PC-3 (cell line): ENCODE data around the gene BBS12. TPM values are rescaled to one million over a fixed set of nuclear protein-coding genes. Genes with fewer than 3 reads are reported as not detected.

Experiments
- ATAC-seq: fragments of 200-7000 bp; cut with Tn5 transposase; 2 replicates; pipeline ENCODE4 v1.9.1; 2020; ENCODE audit warnings: mild to moderate bottlenecking, moderate library complexity
- BruUV-seq: library from RNA; stranded (reverse); fragments of 400-500 nt; replicated peaks from 2 replicates; lab custom pipeline; 2021; lab: Mats Ljungman, UMichigan
- CTCF ChIA-PET: fragments of 300-600 bp; sonication (Branson Sonifier 250); formaldehyde crosslinking; loops from one replicate; lab custom pipeline; 2022; ENCODE audit warnings: antibody characterized with exemption; lab: Charles Lee
- POLR2A ChIA-PET: fragments of 300-600 bp; sonication (Branson Sonifier 250); formaldehyde crosslinking; loops from one replicate; lab custom pipeline; 2022; ENCODE audit warnings: antibody characterized with exemption; ENCODE audit not compliant: unreplicated experiment; lab: Charles Lee
- DNase-seq: peaks from one replicate; pipeline ENCODE4 v3.0.0-alpha.2; 2015
- H2AFZ ChIP-seq: fragments of 300-600 bp; sonication (generic); 2 replicates; pipeline ENCODE4 v1.6.0; 2016; ENCODE audit warnings: antibody characterized with exemption, low read length
- H3F3A ChIP-seq: fragments of 300-600 bp; sonication (generic); one replicate; pipeline ENCODE4 v1.6.0; 2017; ENCODE audit warnings: antibody characterized with exemption, low read length, control low read depth, mild to moderate bottlenecking; ENCODE audit not compliant: unreplicated experiment
- H3K27ac ChIP-seq: fragments of 300-600 bp; sonication (generic); 2 replicates; pipeline ENCODE4 v1.5.1; 2016; ENCODE audit warnings: mild to moderate bottlenecking, low read length
- H3K27me3 ChIP-seq: fragments of 300-600 bp; sonication (generic); 2 replicates; pipeline ENCODE4 v1.6.1; 2016; ENCODE audit warnings: low read length, mixed read lengths
- H3K36me3 ChIP-seq: fragments of 300-600 bp; sonication (generic); 2 replicates; pipeline ENCODE4 v1.6.1; 2016; ENCODE audit warnings: low read depth, mixed run types, low read length, mixed read lengths
- H3K4me1 ChIP-seq: fragments of 300-600 bp; sonication (generic); 2 replicates; pipeline ENCODE4 v1.5.1; 2016; ENCODE audit warnings: low read length; ENCODE audit not compliant: insufficient read depth
- H3K4me2 ChIP-seq: fragments of 300-600 bp; sonication (generic); 2 replicates; pipeline ENCODE4 v1.6.0; 2016; ENCODE audit warnings: low read length
- H3K4me3 ChIP-seq: fragments of 300-600 bp; sonication (generic); 2 replicates; pipeline ENCODE4 v1.5.1; 2016; ENCODE audit warnings: mild to moderate bottlenecking, low read length, mixed read lengths
- H3K79me2 ChIP-seq: fragments of 300-600 bp; sonication (generic); 2 replicates; pipeline ENCODE4 v1.6.1; 2017; ENCODE audit warnings: low read length, mixed read lengths
- H3K9ac ChIP-seq: fragments of 300-600 bp; sonication (generic); 2 replicates; pipeline ENCODE4 v1.6.0; 2016; ENCODE audit warnings: mild to moderate bottlenecking, low read length
- H3K9me2 ChIP-seq: fragments of 300-600 bp; sonication (generic); replicated peaks from 2 replicates; pipeline ENCODE4 v1.6.1; 2016; ENCODE audit warnings: mixed run types, low read length, mixed read lengths
- H3K9me3 ChIP-seq: fragments of 300-600 bp; sonication (generic); 2 replicates; pipeline ENCODE4 v1.6.1; 2016; ENCODE audit warnings: low read length, mixed read lengths
- H4K20me1 ChIP-seq: fragments of 300-600 bp; sonication (generic); 2 replicates; pipeline ENCODE4 v1.6.1; 2016; ENCODE audit warnings: low read length, mixed read lengths
- EZH2 ChIP-seq: fragments of 300-600 bp; sonication (generic); IDR thresholded peaks from one replicate; pipeline ENCODE4 v1.6.1; 2017; ENCODE audit warnings: antibody characterized with exemption, mild to moderate bottlenecking, low read length; ENCODE audit not compliant: unreplicated experiment
- EZH2phosphoT487 ChIP-seq: fragments of 300-600 bp; sonication (generic); IDR thresholded peaks from 2 replicates; pipeline ENCODE4 v1.6.1; 2018; ENCODE audit warnings: mild to moderate bottlenecking, antibody characterized with exemption, low read length, borderline replicate concordance
- intact Hi-C: fragments of 100-400 bp; cut with micrococcal nuclease; formaldehyde crosslinking; loops from 2 replicates; pipeline ENCODE4 v1.9.0; 2023
- total RNA-seq: library from RNA; depleted of rRNA; stranded (reverse); fragments of >200 nt; gene quantifications from 2 replicates; pipeline ENCODE4 v1.2.3, GENCODE V29; 2014
- TF ChIP-seq, protein P1 (sequence below): fragments of 300-600 bp; sonication (generic); conservative IDR thresholded peaks from 2 replicates; pipeline ENCODE4 v1.5.1; 2017; ENCODE audit warnings: antibody characterized with exemption, low read depth, mild to moderate bottlenecking, low read length

BBS12 gene
- total RNA-seq, 1 experiment from 2014 or later, result 1.7 TPM

DNA sequence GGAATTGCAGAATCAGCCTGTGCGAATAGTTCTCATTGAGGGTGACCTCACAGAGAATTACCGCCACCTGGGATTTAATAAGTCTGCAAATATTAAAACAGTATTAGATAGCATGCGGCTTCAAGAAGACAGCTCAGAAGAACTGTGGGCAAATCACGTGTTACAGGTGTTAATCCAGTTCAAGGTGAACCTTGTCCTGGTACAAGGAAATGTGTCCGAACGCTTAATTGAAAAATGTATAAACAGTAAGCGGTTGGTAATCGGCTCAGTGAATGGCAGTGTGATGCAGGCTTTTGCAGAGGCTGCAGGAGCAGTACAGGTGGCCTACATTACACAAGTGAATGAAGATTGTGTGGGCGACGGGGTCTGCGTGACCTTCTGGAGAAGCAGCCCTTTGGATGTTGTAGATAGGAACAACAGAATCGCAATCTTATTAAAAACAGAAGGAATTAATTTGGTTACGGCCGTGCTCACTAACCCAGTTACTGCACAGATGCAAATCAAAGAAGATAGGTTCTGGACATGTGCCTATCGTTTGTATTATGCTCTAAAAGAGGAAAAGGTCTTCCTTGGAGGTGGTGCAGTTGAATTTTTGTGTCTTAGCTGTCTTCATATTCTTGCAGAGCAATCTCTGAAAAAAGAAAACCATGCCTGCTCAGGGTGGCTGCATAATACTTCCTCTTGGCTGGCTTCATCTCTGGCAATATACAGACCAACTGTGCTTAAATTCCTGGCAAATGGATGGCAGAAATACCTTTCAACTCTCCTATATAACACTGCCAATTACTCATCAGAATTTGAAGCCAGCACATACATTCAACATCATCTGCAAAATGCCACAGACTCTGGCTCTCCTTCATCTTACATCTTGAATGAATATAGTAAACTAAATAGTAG lies 10.7 kb downstream of the BBS12 start:
- H3K27me3 ChIP-seq, result no peaks in the 10 kb centered on the region
- DNase-seq (no peak), ATAC-seq (no peak)
- H3F3A ChIP-seq, result no peaks in the 10 kb centered on the region
- H3K9ac ChIP-seq, result no peak overlapping the region
- TF ChIP-seq EZH2 (no peak), EZH2phosphoT487 (no peak)
- TF ChIP-seq, protein P1, sequence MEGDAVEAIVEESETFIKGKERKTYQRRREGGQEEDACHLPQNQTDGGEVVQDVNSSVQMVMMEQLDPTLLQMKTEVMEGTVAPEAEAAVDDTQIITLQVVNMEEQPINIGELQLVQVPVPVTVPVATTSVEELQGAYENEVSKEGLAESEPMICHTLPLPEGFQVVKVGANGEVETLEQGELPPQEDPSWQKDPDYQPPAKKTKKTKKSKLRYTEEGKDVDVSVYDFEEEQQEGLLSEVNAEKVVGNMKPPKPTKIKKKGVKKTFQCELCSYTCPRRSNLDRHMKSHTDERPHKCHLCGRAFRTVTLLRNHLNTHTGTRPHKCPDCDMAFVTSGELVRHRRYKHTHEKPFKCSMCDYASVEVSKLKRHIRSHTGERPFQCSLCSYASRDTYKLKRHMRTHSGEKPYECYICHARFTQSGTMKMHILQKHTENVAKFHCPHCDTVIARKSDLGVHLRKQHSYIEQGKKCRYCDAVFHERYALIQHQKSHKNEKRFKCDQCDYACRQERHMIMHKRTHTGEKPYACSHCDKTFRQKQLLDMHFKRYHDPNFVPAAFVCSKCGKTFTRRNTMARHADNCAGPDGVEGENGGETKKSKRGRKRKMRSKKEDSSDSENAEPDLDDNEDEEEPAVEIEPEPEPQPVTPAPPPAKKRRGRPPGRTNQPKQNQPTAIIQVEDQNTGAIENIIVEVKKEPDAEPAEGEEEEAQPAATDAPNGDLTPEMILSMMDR, result no peak
- no peak overlapping the region for H2AFZ ChIP-seq
- no peaks in the 10 kb centered on the region for H3K9me3 ChIP-seq
- H3K4me3 ChIP-seq, result no peak overlapping the region
- no peak overlapping the region for H3K4me2 ChIP-seq
- intact Hi-C loops, result no loop called here
- peaks cover 6% of the 10 kb centered on the region; the same call in 1 of the 2 replicates for H3K4me1 ChIP-seq
- H3K36me3 ChIP-seq, result no peaks in the 10 kb centered on the region
- H3K79me2 ChIP-seq, result no peaks in the 10 kb centered on the region
- no peak overlapping the region for H3K27ac ChIP-seq
- no TSS peak for BruUV-seq
- ChIA-PET POLR2A (no interaction called here), CTCF (no interaction called here)
- no peaks in the 10 kb centered on the region for H4K20me1 ChIP-seq
- no peaks in the 10 kb centered on the region for H3K9me2 ChIP-seq

DNA sequence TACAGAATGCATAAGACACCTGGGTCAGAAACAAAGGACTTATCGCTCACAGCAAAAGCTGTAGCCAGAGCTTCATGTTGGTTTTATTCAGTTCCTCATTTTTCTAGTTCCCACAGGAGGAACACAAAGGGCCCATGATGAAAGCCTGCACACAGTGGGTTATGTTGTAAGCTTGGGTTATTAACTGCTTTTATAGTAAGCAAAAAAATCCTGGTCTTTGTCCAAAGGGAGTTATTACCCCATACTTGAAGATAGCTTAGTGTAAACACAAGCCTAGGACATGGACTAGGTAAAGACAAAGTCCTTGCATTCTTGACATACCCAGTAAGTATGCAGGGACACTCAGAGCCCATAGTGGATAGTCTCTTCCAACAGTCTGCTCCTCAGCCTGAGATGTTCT lies 11.7 kb downstream of the BBS12 start:
- Histone ChIP-seq H4K20me1 (no peaks in the 10 kb centered on the region), H3K4me2 (no peak overlapping the region), H3K27me3 (no peaks in the 10 kb centered on the region), H3K36me3 (no peaks in the 10 kb centered on the region), H3K9ac (no peak overlapping the region), H3F3A (no peaks in the 10 kb centered on the region), H3K9me3 (no peaks in the 10 kb centered on the region), H3K27ac (no peak overlapping the region), H3K4me3 (no peak overlapping the region), H3K4me1 (peaks cover 3% of the 10 kb centered on the region; the same call in 1 of the 2 replicates), H3K79me2 (no peaks in the 10 kb centered on the region), H2AFZ (no peak overlapping the region), H3K9me2 (no peaks in the 10 kb centered on the region)
- no TSS peak for BruUV-seq
- DNase-seq (no peak), ATAC-seq (no peak)
- no peak for TF ChIP-seq EZH2phosphoT487
- TF ChIP-seq EZH2, result no peak
- TF ChIP-seq, protein P1, result no peak
- intact Hi-C loops, result no loop called here
- ChIA-PET CTCF (no interaction called here), POLR2A (no interaction called here)

DNA sequence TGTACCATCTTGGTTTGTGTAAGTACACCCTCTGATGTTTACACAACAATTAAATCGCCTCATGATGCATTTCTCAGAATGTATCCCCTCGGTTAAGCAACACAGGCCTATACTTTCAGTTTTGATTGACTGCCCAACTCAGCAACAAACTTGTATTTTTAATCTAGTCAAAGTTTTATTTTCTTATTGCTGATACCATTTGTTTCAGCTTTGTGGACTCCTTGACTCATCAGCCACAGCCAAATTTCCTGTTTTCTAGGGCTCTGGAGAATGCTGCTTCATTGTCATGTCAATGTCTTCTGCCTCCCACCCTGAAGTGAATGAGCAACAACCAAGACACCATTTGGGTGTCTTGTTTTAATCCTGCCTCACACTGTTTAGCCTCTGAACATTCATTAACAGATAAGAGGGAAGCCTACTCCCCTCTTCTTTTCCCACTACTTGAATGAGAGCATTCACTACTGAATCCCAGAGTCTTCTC lies 14.0 kb downstream of the BBS12 start:
- no peak for ATAC-seq

More for the DNA sequence above, 14.0 kb downstream of the BBS12 start:
- Histone ChIP-seq H3K9me3 (no peaks in the 10 kb centered on the region), H3K4me3 (no peak overlapping the region), H3K9ac (no peak overlapping the region), H2AFZ (no peak overlapping the region), H3K79me2 (no peaks in the 10 kb centered on the region), H3K4me1 (no peaks in the 10 kb centered on the region; the same call in 1 of the 2 replicates), H3K9me2 (no peaks in the 10 kb centered on the region), H3F3A (no peaks in the 10 kb centered on the region), H3K4me2 (no peak overlapping the region), H3K27ac (no peak overlapping the region), H3K36me3 (no peaks in the 10 kb centered on the region), H3K27me3 (no peaks in the 10 kb centered on the region), H4K20me1 (no peaks in the 10 kb centered on the region)
- no TSS peak for BruUV-seq
- intact Hi-C loops, result no loop called here
- no peak for DNase-seq
- ChIA-PET POLR2A (interaction anchor here (0.7 kb wide), 1 partner anchor 14 kb away, joined by 3 read pairs; no protein-coding TSS in a partner anchor), CTCF (no interaction called here)
- TF ChIP-seq EZH2 (no peak), EZH2phosphoT487 (no peak)
- TF ChIP-seq, protein P1, result no peak
